ENCODE measurements around the gene TIMP4. TPM values are rescaled to one million over a fixed set of nuclear protein-coding genes. Genes with fewer than 3 reads are reported as not detected.

Gene TIMP4
- total RNA-seq, 1 experiment from 2014 or later, result 40.3 TPM

- DNase-seq, result no peak
- Histone ChIP-seq H3K36me3 (replicated peaks; ENCODE audit: control insufficient read depth, insufficient read depth, low read length) (no peaks in the 10 kb centered on the region), H3K27me3 (ENCODE audit: control insufficient read depth, insufficient read depth, low read length) (no peaks in the 10 kb centered on the region), H3K4me3 (ENCODE audit: insufficient read depth, low read depth, low read length) (no peak overlapping the region)
Measured at GRCh38 chr3:12117473-12117872, 41.2 kb downstream of the TIMP4 start.

GRCh38 chr3:12116870-12117269, 41.8 kb downstream of the TIMP4 start:
- Histone ChIP-seq H3K27me3 (ENCODE audit: control insufficient read depth, insufficient read depth, low read length) (no peaks in the 10 kb centered on the region), H3K36me3 (replicated peaks; ENCODE audit: control insufficient read depth, insufficient read depth, low read length) (no peaks in the 10 kb centered on the region), H3K4me3 (ENCODE audit: insufficient read depth, low read depth, low read length) (no peak overlapping the region)
- DNase-seq, result no peak

GRCh38 chr3:12115849-12116248, 42.9 kb downstream of the TIMP4 start:
- DNase-seq, result no peak
- Histone ChIP-seq H3K4me3 (ENCODE audit: insufficient read depth, low read depth, low read length) (no peak overlapping the region), H3K27me3 (ENCODE audit: control insufficient read depth, insufficient read depth, low read length) (no peaks in the 10 kb centered on the region), H3K36me3 (replicated peaks; ENCODE audit: control insufficient read depth, insufficient read depth, low read length) (no peaks in the 10 kb centered on the region)

GRCh38 chr3:12115104-12115503, 43.6 kb downstream of the TIMP4 start:
- Histone ChIP-seq H3K4me3 (ENCODE audit: insufficient read depth, low read depth, low read length) (no peak overlapping the region), H3K36me3 (replicated peaks; ENCODE audit: control insufficient read depth, insufficient read depth, low read length) (no peaks in the 10 kb centered on the region), H3K27me3 (ENCODE audit: control insufficient read depth, insufficient read depth, low read length) (no peaks in the 10 kb centered on the region)
- DNase-seq, result no peak

- H3K4me3 ChIP-seq (ENCODE audit: insufficient read depth, low read depth, low read length), result no peak overlapping the region
- DNase-seq, result no peak
- no peaks in the 10 kb centered on the region for H3K36me3 ChIP-seq (replicated peaks; ENCODE audit: control insufficient read depth, insufficient read depth, low read length)
- H3K27me3 ChIP-seq (ENCODE audit: control insufficient read depth, insufficient read depth, low read length), result no peaks in the 10 kb centered on the region
Measured at GRCh38 chr3:12114251-12114650, 44.5 kb downstream of the TIMP4 start.

- Histone ChIP-seq H3K4me3 (ENCODE audit: insufficient read depth, low read depth, low read length) (no peak overlapping the region), H3K36me3 (replicated peaks; ENCODE audit: control insufficient read depth, insufficient read depth, low read length) (no peaks in the 10 kb centered on the region), H3K27me3 (ENCODE audit: control insufficient read depth, insufficient read depth, low read length) (no peaks in the 10 kb centered on the region)
- no peak for DNase-seq
Measured at GRCh38 chr3:12107071-12107713, 51.5 kb downstream of the TIMP4 start.

Other genes starting within 250 kb of the TIMP4 start
- 3.2 and 4.7 TPM in 2 replicates for gene SYN2, start 154.5 kb downstream of the TIMP4 start, total RNA-seq (2014; rRNA removed; shearing (Covaris generic))
- 0.62 and 1.6 TPM in 2 replicates for gene PPARG, start 130.2 kb upstream of the TIMP4 start, total RNA-seq (2014; rRNA removed; shearing (Covaris generic))

All from H7 (cell line).